Endodermal cell (in vitro differentiated cells): ENCODE measurements around the gene DLAT. TPM values are rescaled to one million over a fixed set of nuclear protein-coding genes. Genes with fewer than 3 reads are reported as not detected.
"Not testable (repeated sequence)": the region's sequence is repeated elsewhere in the genome, so short reads cannot be mapped to it uniquely, and the experiment has no call there.

Source experiments
- DNase-seq: peaks from one replicate; pipeline ENCODE4 v3.0.0-alpha.2; 2017
- H3K27ac ChIP-seq: 2 replicates; pipeline ENCODE4 v1.5.1; 2013; ENCODE audit warnings: mild to moderate bottlenecking, low read depth, low read length, moderate library complexity
- H3K27me3 ChIP-seq: 2 replicates; pipeline ENCODE4 v1.6.1; 2013; ENCODE audit warnings: mild to moderate bottlenecking, low read length, moderate library complexity; ENCODE audit not compliant: insufficient read depth, control insufficient read depth, poor library complexity, severe bottlenecking
- H3K36me3 ChIP-seq: 2 replicates; pipeline ENCODE4 v1.7.0; 2013; ENCODE audit warnings: mild to moderate bottlenecking, low read length, moderate library complexity; ENCODE audit not compliant: control insufficient read depth, insufficient read depth
- H3K4me1 ChIP-seq: one replicate; pipeline ENCODE4 v1.7.0; 2013; ENCODE audit warnings: low read length; ENCODE audit not compliant: control insufficient read depth, insufficient read depth
- H3K4me3 ChIP-seq: 2 replicates; pipeline ENCODE4 v1.5.1; 2013; ENCODE audit warnings: mild to moderate bottlenecking, low read length, moderate library complexity
- H3K9ac ChIP-seq: 2 replicates; pipeline ENCODE4 v1.6.1; 2013; ENCODE audit warnings: mild to moderate bottlenecking, low read length, moderate library complexity; ENCODE audit not compliant: poor library complexity, severe bottlenecking; ENCODE audit errors: extremely low read depth
- H3K9me3 ChIP-seq: 2 replicates; pipeline ENCODE4 v1.6.1; 2013; ENCODE audit warnings: mild to moderate bottlenecking, low read length, moderate library complexity; ENCODE audit not compliant: control insufficient read depth
- H3K27ac Mint-ChIP-seq: 2 replicates; pipeline ENCODE4 v1.8.0; 2020; ENCODE audit warnings: mixed read lengths
- H3K27me3 Mint-ChIP-seq: 2 replicates; pipeline ENCODE4 v1.8.0; 2021; ENCODE audit warnings: mild to moderate bottlenecking, mixed read lengths; ENCODE audit not compliant: insufficient read depth
- H3K36me3 Mint-ChIP-seq: 2 replicates; pipeline ENCODE4 v1.8.0; 2020; ENCODE audit warnings: low read depth, mixed read lengths
- H3K4me1 Mint-ChIP-seq: 2 replicates; pipeline ENCODE4 v1.8.0; 2020; ENCODE audit warnings: mixed read lengths
- H3K4me3 Mint-ChIP-seq: 2 replicates; pipeline ENCODE4 v1.8.0; 2020; ENCODE audit warnings: mild to moderate bottlenecking, moderate library complexity, mixed read lengths
- H3K9me3 Mint-ChIP-seq: 2 replicates; pipeline ENCODE4 v1.8.0; 2020; ENCODE audit warnings: mild to moderate bottlenecking, mixed read lengths
- WGBS, 2 experiments: methylation state at CpG; one replicate each; pipeline versions ENCODE4 v1.1.5 to v1.1.7; 2013; ENCODE audit warnings: missing lambda C conversion rate in 2 of 2, mixed read lengths in 1 of 2; ENCODE audit not compliant: insufficient coverage in 1 of 2, insufficient read length in 1 of 2; 5-methylcytosine and 5-hydroxymethylcytosine counted together
- total RNA-seq, 2 donors: library from RNA; stranded (reverse); fragmentation: NEBNext Ultra II Directional in 1 of 2; extraction: Animal tissue kit (Norgen Biotek cat#: 25700) in 1 of 2; gene quantifications; 2 replicates in 1 of 2; 3 replicates in 1 of 2; pipeline ENCODE4 v1.2.1, GENCODE V29; 2021
- TF ChIP-seq, protein P1 (sequence below): fragments of 200-600 bp; sonication (generic); conservative IDR thresholded peaks from 2 replicates; pipeline ENCODE4 v1.5.0; 2021; ENCODE audit warnings: antibody characterized with exemption, mild to moderate bottlenecking

The DLAT gene
- total RNA-seq, 2 donors from 2014 or later = 46.1 to 53.2 TPM

DNA sequence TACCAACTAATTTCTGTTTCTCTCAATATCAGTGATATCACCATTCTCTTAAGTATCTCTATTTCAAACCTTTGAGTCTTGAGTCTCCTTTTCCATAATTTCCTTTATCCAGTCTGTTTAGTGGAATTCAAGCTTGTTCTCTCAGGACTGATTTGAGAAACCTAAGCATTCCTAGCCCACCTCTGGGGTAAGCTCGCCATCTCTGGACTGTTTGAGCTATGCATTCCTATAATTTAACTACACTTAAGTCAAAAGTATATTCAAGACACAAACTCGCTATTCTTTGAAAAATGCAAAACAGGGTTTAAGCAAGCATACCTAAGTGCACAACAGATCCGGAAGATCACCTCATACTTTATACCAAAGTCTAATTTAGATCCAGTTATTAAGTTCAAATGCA, 2.1 kb upstream of the DLAT start:
- Histone ChIP-seq H3K27ac (no peak overlapping the region), H3K27me3 (no peaks in the 10 kb centered on the region), H3K4me3 (no peak overlapping the region), H3K9ac (no peak overlapping the region), H3K9me3 (no peaks in the 10 kb centered on the region), H3K4me1 (no peaks in the 10 kb centered on the region), H3K36me3 (peaks cover 4% of the 10 kb centered on the region)
- Mint-ChIP-seq H3K27me3 (no peaks in the 10 kb centered on the region), H3K4me1 (peaks cover 4% of the 10 kb centered on the region), H3K36me3 (peaks cover 11% of the 10 kb centered on the region), H3K4me3 (no peak overlapping the region), H3K9me3 (peaks cover 2% of the 10 kb centered on the region), H3K27ac (no peak overlapping the region)
- WGBS, 2 experiments = 89 to 92% methylated on average over 3 of the region's 3 CpGs
- TF ChIP-seq, protein P1, sequence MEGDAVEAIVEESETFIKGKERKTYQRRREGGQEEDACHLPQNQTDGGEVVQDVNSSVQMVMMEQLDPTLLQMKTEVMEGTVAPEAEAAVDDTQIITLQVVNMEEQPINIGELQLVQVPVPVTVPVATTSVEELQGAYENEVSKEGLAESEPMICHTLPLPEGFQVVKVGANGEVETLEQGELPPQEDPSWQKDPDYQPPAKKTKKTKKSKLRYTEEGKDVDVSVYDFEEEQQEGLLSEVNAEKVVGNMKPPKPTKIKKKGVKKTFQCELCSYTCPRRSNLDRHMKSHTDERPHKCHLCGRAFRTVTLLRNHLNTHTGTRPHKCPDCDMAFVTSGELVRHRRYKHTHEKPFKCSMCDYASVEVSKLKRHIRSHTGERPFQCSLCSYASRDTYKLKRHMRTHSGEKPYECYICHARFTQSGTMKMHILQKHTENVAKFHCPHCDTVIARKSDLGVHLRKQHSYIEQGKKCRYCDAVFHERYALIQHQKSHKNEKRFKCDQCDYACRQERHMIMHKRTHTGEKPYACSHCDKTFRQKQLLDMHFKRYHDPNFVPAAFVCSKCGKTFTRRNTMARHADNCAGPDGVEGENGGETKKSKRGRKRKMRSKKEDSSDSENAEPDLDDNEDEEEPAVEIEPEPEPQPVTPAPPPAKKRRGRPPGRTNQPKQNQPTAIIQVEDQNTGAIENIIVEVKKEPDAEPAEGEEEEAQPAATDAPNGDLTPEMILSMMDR = peak; percentile 47
- no peak for DNase-seq

DNA sequence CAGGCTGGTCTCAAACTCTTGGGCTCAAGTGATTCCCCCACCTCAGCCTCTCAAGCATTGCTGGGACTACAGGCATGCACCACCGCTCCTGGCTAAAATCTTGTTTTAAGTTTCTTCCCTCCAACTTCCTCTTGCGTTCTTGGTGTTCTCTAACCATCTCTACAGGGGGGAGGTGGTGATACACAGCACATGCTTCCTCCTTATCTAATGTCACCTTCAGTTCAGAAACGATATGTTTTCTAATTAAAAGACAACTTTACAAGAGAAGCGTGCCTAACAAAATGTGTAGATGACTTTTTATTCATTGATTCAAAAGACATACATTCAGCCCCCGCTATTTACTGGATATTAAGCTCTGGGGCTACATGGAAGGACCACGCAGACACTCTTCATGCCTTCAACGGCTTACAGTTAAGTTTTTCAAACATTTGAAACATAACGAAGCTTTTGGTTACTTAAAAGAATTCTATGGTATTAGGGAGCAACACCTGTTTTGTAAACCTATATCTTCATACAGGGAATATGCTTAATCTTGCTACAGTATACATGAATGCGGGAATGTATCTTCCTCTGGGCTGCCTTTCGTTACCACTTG, 933 bp upstream of the DLAT start:
- H3K4me3 ChIP-seq = peak overlapping the region; percentile 96
- 24 to 27% methylated on average over 6 to 10 of the region's 10 CpGs for WGBS, 2 experiments
- H3K4me1 Mint-ChIP-seq = peaks cover 4% of the 10 kb centered on the region
- H3K4me3 Mint-ChIP-seq = peak overlapping the region; percentile 98
- peak overlapping the region; percentile 100 for H3K27ac Mint-ChIP-seq
- no peaks in the 10 kb centered on the region for H3K27me3 ChIP-seq
- H3K9ac ChIP-seq = peak overlapping the region; percentile 81
- peaks cover 2% of the 10 kb centered on the region for H3K9me3 Mint-ChIP-seq
- H3K27me3 Mint-ChIP-seq = no peaks in the 10 kb centered on the region
- no peaks in the 10 kb centered on the region for H3K9me3 ChIP-seq
- H3K36me3 Mint-ChIP-seq = peaks cover 18% of the 10 kb centered on the region
- H3K27ac ChIP-seq = no peak overlapping the region
- TF ChIP-seq, protein P1 = no peak
- no peak for DNase-seq
- peaks cover 16% of the 10 kb centered on the region for H3K36me3 ChIP-seq
- H3K4me1 ChIP-seq = no peaks in the 10 kb centered on the region

DNA sequence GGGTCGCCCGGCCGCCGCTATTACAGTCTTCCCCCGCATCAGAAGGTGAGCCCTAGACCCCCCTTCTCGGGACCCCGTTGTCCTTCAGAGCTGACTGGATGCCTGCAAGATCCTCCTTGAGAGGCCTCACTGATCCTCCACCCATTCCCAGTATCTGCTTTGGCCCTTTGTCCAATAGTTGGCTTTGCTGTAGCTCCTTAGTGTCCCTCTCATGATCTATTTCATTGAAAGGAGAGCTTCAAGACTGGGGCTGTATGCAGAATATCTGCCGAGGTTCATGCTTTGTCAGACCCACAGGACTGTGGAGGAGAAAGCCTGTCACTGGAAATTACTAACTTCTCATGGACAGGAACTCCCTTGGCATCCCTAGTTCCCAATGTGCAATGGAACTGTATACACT, 499 bp downstream of the DLAT start:
- TF ChIP-seq, protein P1 = no peak
- Mint-ChIP-seq H3K4me1 (peaks cover 4% of the 10 kb centered on the region), H3K36me3 (peaks cover 30% of the 10 kb centered on the region), H3K27ac (peak overlapping the region; percentile 100), H3K27me3 (no peaks in the 10 kb centered on the region), H3K9me3 (peaks cover 2% of the 10 kb centered on the region), H3K4me3 (peak overlapping the region; percentile 98)
- no peaks in the 10 kb centered on the region for H3K9me3 ChIP-seq
- 0 to 3% methylated on average over 3 to 8 of the region's 8 CpGs for WGBS, 2 experiments
- no peak for DNase-seq
- no peaks in the 10 kb centered on the region for H3K27me3 ChIP-seq
- H3K4me3 ChIP-seq = peak overlapping the region; percentile 96
- H3K27ac ChIP-seq = no peak overlapping the region
- peak overlapping the region; percentile 81 for H3K9ac ChIP-seq
- H3K4me1 ChIP-seq = no peaks in the 10 kb centered on the region
- peaks cover 30% of the 10 kb centered on the region for H3K36me3 ChIP-seq

DNA sequence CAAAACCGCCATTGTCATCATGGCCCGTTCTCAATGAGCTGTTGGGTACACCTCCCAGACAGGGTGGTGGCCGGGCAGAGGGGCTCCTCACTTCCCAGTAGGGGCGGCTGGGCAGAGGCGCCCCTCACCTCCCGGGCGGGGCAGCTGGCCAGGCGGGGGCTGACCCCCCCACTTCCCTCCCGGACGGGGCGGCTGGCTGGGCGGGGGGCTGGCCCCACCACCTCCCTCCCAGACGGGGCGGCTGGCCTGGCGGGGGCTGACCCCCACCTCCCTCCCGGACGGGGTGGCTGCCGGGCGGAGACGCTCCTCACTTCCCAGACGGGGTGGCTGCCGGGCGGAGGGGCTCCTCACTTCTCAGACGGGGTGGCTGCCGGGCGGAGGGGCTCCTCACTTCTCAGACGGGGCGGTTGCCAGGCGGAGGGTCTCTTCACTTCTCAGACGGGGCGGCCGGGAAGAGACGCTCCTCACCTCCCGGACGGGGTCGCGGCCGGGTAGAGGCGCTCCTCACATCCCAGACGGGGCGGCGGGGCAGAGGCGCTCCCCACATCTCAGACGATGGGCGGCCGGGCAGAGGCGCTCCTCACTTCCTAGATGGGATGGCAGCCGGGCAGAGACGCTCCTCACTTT, 1.7 kb downstream of the DLAT start:
- H3K4me3 Mint-ChIP-seq, H3K4me3 ChIP-seq, H3K9me3 Mint-ChIP-seq, H3K4me1 Mint-ChIP-seq, H3K27me3 ChIP-seq, H3K4me1 ChIP-seq, DNase-seq, H3K27ac ChIP-seq, H3K9ac ChIP-seq, H3K27me3 Mint-ChIP-seq, H3K9me3 ChIP-seq, H3K27ac Mint-ChIP-seq: not testable (repeated sequence)
- WGBS, 2 experiments = 95% methylated on average over 13 of the region's 49 CpGs; no CpG with 5 or more reads in 1 of the 2 experiments
- peaks cover 36% of the 10 kb centered on the region for H3K36me3 Mint-ChIP-seq
- H3K36me3 ChIP-seq = peaks cover 41% of the 10 kb centered on the region
